ENCODE measurements around the gene CKAP5. TPM values are rescaled to one million over a fixed set of nuclear protein-coding genes. Genes with fewer than 3 reads are reported as not detected.

CKAP5 gene
- polyA plus RNA-seq, 1 of the 3 experiments (the other 2 are of a cell fraction), result 51.7 TPM

- H3K9me3 ChIP-seq, result no peaks in the 10 kb centered on the region
- no peak overlapping the region for H3K4me3 ChIP-seq (ENCODE audit: low read depth in 2 of 2, low read length in 1 of 2)
- TF ChIP-seq TAF1 (IDR thresholded peaks at IDR 0.05; ENCODE audit: borderline replicate concordance, low read depth, low read length), result no peak
- TF ChIP-seq GATA2 (CRISPR knock-in tag; IDR thresholded peaks at IDR 0.05), result no peak
- TF ChIP-seq RAD21 (IDR thresholded peaks at IDR 0.05; ENCODE audit: low read length), result no peak
- TF ChIP-seq JUND (IDR thresholded peaks at IDR 0.05), result no peak
- TF ChIP-seq IRF3 (IDR thresholded peaks at IDR 0.05; ENCODE audit: low read depth, low read length), result no peak
- no peak for TF ChIP-seq TCF12 (IDR thresholded peaks at IDR 0.05)
- no peak for TF ChIP-seq EP300 (IDR thresholded peaks at IDR 0.05; ENCODE audit: borderline replicate concordance in 1 of 2, low read depth in 1 of 2, low read length in 1 of 2)
- no peak for TF ChIP-seq CTCF (IDR thresholded peaks at IDR 0.05)
- TF ChIP-seq RXRA (IDR thresholded peaks at IDR 0.05; ENCODE audit: borderline replicate concordance, low read depth), result no peak
- no peak for TF ChIP-seq RCOR1 (IDR thresholded peaks at IDR 0.05; ENCODE audit: low read length)
- TF ChIP-seq USF1 (IDR thresholded peaks at IDR 0.05; ENCODE audit: borderline replicate concordance, low read depth), result no peak
- no peak for TF ChIP-seq USF2 (IDR thresholded peaks at IDR 0.05; ENCODE audit: borderline replicate concordance, low read depth, low read length)
- no peak for TF ChIP-seq TEAD4 (IDR thresholded peaks at IDR 0.05; ENCODE audit: borderline replicate concordance, insufficient read depth)
- TF ChIP-seq MXI1 (IDR thresholded peaks at IDR 0.05; ENCODE audit: low read depth, low read length), result no peak
- no peaks in the 10 kb centered on the region for H3K4me1 ChIP-seq (ENCODE audit: control insufficient read depth in 1 of 2, insufficient read depth in 2 of 2, low read depth in 1 of 2, low read length in 1 of 2)
- H3K4me2 ChIP-seq, result no peak overlapping the region
- ChIA-PET POLR2A (no interaction called here), CTCF (no interaction called here)
- H3K9me2 ChIP-seq, result no peaks in the 10 kb centered on the region
- DNase-seq, result no peak
- H3K79me2 ChIP-seq (ENCODE audit: insufficient read depth), result no peaks in the 10 kb centered on the region; the same call in 1 of the 2 replicates
- H3K36me3 ChIP-seq (replicated peaks in 1 of 2; ENCODE audit: control insufficient read depth in 1 of 2, insufficient read depth in 2 of 2, low read length in 1 of 2), result peaks cover 67 to 79% of the 10 kb centered on the region in 2 experiments
- no peak overlapping the region for H3K9ac ChIP-seq
- peaks cover 7% of the 10 kb centered on the region for H3F3A ChIP-seq (replicated peaks; ENCODE audit: insufficient read depth)
- no peak overlapping the region for H2AFZ ChIP-seq (ENCODE audit: low read depth)
- H3K27me3 ChIP-seq (ENCODE audit: insufficient read depth), result no peaks in the 10 kb centered on the region
- no peaks in the 10 kb centered on the region for H4K20me1 ChIP-seq (ENCODE audit: insufficient read depth)
- H3K27ac ChIP-seq (ENCODE audit: low read depth in 2 of 2, low read length in 1 of 2), result no peak overlapping the region
These were observed 90.1 kb downstream of the CKAP5 start for GRCh38 chr11:46755962-46756361.

- WGBS (ENCODE audit: low lambda C conversion rate), result 95% methylated on average over 6 of the region's 6 CpGs
- ChIA-PET POLR2A (no interaction called here), CTCF (no interaction called here)
- no peak overlapping the region for H3K27ac ChIP-seq (ENCODE audit: low read depth in 2 of 2, low read length in 1 of 2)
- no peaks in the 10 kb centered on the region for H3K9me2 ChIP-seq
- no peak overlapping the region for H3K4me2 ChIP-seq
- no peak overlapping the region for H2AFZ ChIP-seq (ENCODE audit: low read depth)
- H4K20me1 ChIP-seq (ENCODE audit: insufficient read depth), result no peaks in the 10 kb centered on the region
- H3K79me2 ChIP-seq (ENCODE audit: insufficient read depth), result no peaks in the 10 kb centered on the region
- peaks cover 73% of the 10 kb centered on the region in 2 experiments for H3K36me3 ChIP-seq (replicated peaks in 1 of 2; ENCODE audit: control insufficient read depth in 1 of 2, insufficient read depth in 2 of 2, low read length in 1 of 2)
- H3K9me3 ChIP-seq, result no peaks in the 10 kb centered on the region
- no peak for DNase-seq
- H3K27me3 ChIP-seq (ENCODE audit: insufficient read depth), result no peaks in the 10 kb centered on the region
- H3F3A ChIP-seq (replicated peaks; ENCODE audit: insufficient read depth), result peaks cover 4% of the 10 kb centered on the region
- H3K9ac ChIP-seq, result no peak overlapping the region
- H3K4me3 ChIP-seq (ENCODE audit: low read depth in 2 of 2, low read length in 1 of 2), result no peak overlapping the region
- H3K4me1 ChIP-seq (ENCODE audit: control insufficient read depth in 1 of 2, insufficient read depth in 2 of 2, low read depth in 1 of 2, low read length in 1 of 2), result no peaks in the 10 kb centered on the region
- TF ChIP-seq NRF1 (IDR thresholded peaks at IDR 0.05; ENCODE audit: low read depth, low read length) (no peak), IRF3 (IDR thresholded peaks at IDR 0.05; ENCODE audit: low read depth, low read length) (no peak), REST (IDR thresholded peaks at IDR 0.05; ENCODE audit: low read depth, low read length) (no peak), SIN3A (IDR thresholded peaks at IDR 0.05; ENCODE audit: borderline replicate concordance, low read depth, low read length) (no peak)
These were observed 98.9 kb downstream of the CKAP5 start for GRCh38 chr11:46747150-46747549.

All from SK-N-SH (cell line).